DND-41 (cell line): Measurements from ENCODE around the gene OTUD1.

Experiments used
- EZH2 ChIP-seq: IDR thresholded peaks from 3 replicates; pipeline ENCODE4 v1.6.1; 2012; ENCODE audit warnings: borderline replicate concordance, low read depth, mild to moderate bottlenecking, moderate library complexity, low read length, inconsistent platforms; ENCODE audit not compliant: severe bottlenecking
- TF ChIP-seq, protein P1 (sequence below): IDR thresholded peaks from 2 replicates; pipeline ENCODE4 v1.5.1; 2012; ENCODE audit warnings: borderline replicate concordance, low read length, moderate library complexity, mild to moderate bottlenecking; ENCODE audit not compliant: poor library complexity, severe bottlenecking; ENCODE audit errors: extremely low read depth

DNA sequence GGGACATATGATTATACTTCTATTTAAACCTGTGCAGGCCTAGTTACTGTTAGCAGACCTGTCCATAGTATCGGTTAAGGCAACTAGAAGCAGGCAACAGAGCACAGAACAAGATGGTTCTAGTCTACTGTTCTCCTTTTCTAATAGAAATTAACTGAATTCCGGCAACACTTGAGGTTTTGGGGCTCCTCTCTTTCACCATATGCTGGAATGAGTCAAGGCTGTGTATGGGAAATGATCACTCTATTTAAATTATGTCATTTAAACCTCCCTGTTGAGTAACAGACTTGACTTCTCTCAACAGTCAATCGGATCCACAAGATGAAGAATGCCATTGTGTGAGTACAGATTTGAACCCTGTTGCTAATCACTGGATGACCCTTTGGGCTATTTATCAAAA lies 6.2 kb upstream of the OTUD1 start:
- TF ChIP-seq, protein P1, sequence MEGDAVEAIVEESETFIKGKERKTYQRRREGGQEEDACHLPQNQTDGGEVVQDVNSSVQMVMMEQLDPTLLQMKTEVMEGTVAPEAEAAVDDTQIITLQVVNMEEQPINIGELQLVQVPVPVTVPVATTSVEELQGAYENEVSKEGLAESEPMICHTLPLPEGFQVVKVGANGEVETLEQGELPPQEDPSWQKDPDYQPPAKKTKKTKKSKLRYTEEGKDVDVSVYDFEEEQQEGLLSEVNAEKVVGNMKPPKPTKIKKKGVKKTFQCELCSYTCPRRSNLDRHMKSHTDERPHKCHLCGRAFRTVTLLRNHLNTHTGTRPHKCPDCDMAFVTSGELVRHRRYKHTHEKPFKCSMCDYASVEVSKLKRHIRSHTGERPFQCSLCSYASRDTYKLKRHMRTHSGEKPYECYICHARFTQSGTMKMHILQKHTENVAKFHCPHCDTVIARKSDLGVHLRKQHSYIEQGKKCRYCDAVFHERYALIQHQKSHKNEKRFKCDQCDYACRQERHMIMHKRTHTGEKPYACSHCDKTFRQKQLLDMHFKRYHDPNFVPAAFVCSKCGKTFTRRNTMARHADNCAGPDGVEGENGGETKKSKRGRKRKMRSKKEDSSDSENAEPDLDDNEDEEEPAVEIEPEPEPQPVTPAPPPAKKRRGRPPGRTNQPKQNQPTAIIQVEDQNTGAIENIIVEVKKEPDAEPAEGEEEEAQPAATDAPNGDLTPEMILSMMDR: no peak
- no peak for TF ChIP-seq EZH2
